Measurements from ENCODE around the gene ZNF552. TPM values are rescaled to one million over a fixed set of nuclear protein-coding genes. Genes with fewer than 3 reads are reported as not detected.
"Not testable (repeated sequence)": the region's sequence is repeated elsewhere in the genome, so short reads cannot be mapped to it uniquely, and the experiment has no call there.

Gene ZNF552
- total RNA-seq, 4 donors from 2014 or later = 1.2 to 2.3 (median 1.8) TPM

DNA sequence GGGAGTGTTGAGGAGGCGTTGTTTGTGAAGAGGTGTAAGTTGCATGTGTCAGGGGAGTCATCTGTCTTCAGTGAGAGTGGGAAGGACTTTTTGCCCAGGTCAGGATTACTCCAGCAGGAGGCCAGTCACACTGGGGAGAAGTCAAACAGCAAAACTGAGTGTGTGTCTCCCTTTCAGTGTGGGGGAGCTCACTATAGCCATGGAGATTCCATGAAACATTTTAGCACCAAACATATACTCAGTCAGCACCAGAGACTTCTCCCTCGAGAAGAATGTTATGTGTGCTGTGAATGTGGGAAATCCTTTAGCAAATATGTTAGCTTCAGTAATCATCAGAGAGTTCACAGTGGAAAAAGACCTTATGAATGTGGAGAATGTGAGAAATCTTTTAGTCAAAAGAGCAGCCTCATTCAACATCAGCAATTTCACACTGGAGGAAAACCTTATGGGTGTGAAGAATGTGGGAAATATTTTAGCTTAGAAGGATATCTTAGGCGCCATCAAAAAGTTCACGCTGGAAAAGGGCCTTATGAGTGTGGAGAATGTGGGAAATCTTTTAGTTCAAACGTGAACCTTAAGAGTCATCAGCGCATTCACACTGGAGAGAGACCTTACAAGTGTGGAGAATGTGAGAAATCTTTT lies 26.5 kb upstream of the ZNF552 start:
- in situ Hi-C loops (cut with MboI; ENCODE audit: low sequenced_read_pairs in 4 of 4) = loop anchor here in 1 of 4 donors (25.0 kb wide), 1 partner anchor 104 kb away; the partner anchor contains the start of genes ZNF671 and ZNF776
- no peak for ATAC-seq
- H3K36me3 ChIP-seq = peaks cover 0 to 18% of the 10 kb centered on the region in 2 donors
- no peaks in the 10 kb centered on the region for H3K9me3 ChIP-seq
- no peak for TF ChIP-seq POLR2A (IDR thresholded peaks at IDR 0.05)
- TF ChIP-seq, protein P1, sequence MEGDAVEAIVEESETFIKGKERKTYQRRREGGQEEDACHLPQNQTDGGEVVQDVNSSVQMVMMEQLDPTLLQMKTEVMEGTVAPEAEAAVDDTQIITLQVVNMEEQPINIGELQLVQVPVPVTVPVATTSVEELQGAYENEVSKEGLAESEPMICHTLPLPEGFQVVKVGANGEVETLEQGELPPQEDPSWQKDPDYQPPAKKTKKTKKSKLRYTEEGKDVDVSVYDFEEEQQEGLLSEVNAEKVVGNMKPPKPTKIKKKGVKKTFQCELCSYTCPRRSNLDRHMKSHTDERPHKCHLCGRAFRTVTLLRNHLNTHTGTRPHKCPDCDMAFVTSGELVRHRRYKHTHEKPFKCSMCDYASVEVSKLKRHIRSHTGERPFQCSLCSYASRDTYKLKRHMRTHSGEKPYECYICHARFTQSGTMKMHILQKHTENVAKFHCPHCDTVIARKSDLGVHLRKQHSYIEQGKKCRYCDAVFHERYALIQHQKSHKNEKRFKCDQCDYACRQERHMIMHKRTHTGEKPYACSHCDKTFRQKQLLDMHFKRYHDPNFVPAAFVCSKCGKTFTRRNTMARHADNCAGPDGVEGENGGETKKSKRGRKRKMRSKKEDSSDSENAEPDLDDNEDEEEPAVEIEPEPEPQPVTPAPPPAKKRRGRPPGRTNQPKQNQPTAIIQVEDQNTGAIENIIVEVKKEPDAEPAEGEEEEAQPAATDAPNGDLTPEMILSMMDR (IDR thresholded peaks at IDR 0.05 in 4 of 5, conservative IDR thresholded peaks at IDR 0.05 in 1 of 5) = no peak
- H3K4me3 ChIP-seq = no peak overlapping the region
- no peak for DNase-seq
- H3K4me1 ChIP-seq = no peaks in the 10 kb centered on the region
- intact Hi-C loops (cut with DNase I; ENCODE audit: low total_unique reads) = no loop called here
- H3K27ac ChIP-seq = no peak overlapping the region
- H3K27me3 ChIP-seq = no peaks in the 10 kb centered on the region

DNA sequence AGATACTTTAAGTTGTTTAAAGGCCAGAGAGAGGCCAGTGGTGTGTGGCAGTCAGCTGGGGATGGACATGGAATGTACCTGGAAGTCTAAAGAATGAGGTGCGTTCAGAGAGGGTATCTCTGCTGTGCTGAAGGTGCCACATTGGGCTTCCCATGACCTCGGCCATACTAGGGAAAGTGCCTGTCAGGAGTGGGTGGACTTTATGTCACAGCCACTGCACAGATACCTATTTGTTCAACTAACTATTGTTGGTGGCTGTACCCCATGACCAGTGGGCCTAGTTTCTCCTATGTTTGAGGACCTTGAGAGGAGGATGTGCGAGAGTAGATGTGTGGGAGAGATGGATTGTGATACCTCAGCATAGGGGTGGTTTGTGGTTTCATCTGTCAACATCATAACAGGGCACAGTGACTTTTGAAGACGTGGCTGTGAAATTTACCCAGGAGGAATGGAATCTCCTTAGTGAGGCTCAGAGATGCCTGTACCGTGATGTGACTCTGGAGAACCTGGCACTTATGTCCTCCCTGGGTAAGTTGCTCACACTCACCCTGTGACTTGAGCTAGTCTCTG lies 24.0 kb upstream of the ZNF552 start:
- DNase-seq = not testable (repeated sequence)
- peak in 1 of 2 donors; percentile 33 for ATAC-seq
- H3K36me3 ChIP-seq = peaks cover 0 to 18% of the 10 kb centered on the region in 2 donors

DNA sequence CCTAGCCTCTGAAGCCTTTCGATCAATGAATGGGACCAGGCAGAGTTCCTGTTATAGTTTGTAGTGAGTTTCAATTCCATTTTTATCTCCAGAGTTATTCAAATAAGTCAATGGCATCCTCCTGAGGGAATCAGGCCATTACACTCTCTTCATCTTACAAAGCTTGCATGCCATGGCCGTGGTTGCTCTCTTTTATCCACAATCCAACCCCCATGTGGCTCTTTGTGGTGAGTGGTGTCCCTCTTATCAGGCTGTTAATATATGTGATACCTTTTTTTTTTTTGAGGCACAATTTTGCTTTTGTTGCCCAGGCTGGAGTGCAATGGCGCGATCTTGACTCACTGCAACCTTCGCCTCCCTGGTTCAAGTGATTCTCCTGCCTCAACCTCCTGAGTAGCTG lies 22.3 kb upstream of the ZNF552 start:
- H3K9me3 ChIP-seq; H3K27me3 ChIP-seq; H3K4me1 ChIP-seq; DNase-seq; H3K36me3 ChIP-seq; H3K27ac ChIP-seq; H3K4me3 ChIP-seq; intact Hi-C loops (cut with DNase I; ENCODE audit: low total_unique reads); ATAC-seq: not testable (repeated sequence)
- in situ Hi-C loops (cut with MboI; ENCODE audit: low sequenced_read_pairs in 4 of 4) = loop anchor here in 1 of 4 donors (25.0 kb wide), 1 partner anchor 100 kb away; the partner anchor contains the start of genes ZNF671 and ZNF776

More for the DNA sequence above, 24.0 kb upstream of the ZNF552 start:
- intact Hi-C loops (cut with DNase I; ENCODE audit: low total_unique reads); H3K4me3 ChIP-seq; H3K9me3 ChIP-seq; H3K27ac ChIP-seq; H3K4me1 ChIP-seq; H3K27me3 ChIP-seq: not testable (repeated sequence)
- in situ Hi-C loops (cut with MboI; ENCODE audit: low sequenced_read_pairs in 4 of 4) = loop anchor here in 1 of 4 donors (25.0 kb wide), 1 partner anchor 101 kb away; the partner anchor contains the start of genes ZNF671 and ZNF776

DNA sequence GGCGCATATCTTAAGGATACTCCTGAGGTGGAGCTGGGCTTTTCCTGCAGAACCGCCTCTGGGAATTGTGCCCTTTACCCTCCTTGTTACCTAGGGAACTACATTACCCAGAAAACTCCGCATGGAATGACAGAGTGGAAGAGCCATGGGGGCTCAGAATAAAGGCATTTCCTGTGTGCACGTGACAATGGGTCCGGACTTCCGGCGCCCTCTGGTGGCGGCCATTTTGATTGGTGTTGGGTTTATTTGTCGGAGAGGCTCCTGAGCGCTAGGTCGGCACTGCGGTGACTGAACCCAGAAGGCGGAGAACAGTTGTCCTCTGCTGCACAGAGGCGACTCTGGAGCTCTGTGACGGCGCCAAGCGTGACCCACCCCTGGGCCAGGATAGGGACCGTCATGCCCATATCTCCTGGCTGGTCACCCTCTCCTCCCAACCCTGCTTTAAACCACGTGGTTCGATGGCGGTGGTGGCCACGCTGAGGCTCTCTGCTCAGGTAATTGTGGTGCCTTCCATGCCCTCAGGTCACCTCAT lies 15.4 kb upstream of the ZNF552 start, which contains the start of gene ZNF587B:
Gene ZNF587B, plus strand, starts transcription at position 229 of the 532 bp plus-strand sequence. Its CDS starts 230 bp downstream, at position 459.
- H3K27me3 ChIP-seq = no peaks in the 10 kb centered on the region
- no peak for TF ChIP-seq POLR2A (IDR thresholded peaks at IDR 0.05)
- TF ChIP-seq, protein P1 (IDR thresholded peaks at IDR 0.05 in 4 of 5, conservative IDR thresholded peaks at IDR 0.05 in 1 of 5) = peak; percentile 27 to 46 (median 42)
- H3K4me1 ChIP-seq = peaks cover 3 to 6% of the 10 kb centered on the region in 2 donors
- peak; percentile 91 to 93 for ATAC-seq
- in situ Hi-C loops (cut with MboI; ENCODE audit: low sequenced_read_pairs in 4 of 4) = loop anchor here in 1 of 4 donors (25.0 kb wide), 1 partner anchor 93 kb away; the partner anchor contains the start of genes ZNF671 and ZNF776
- H3K36me3 ChIP-seq = no peaks in the 10 kb centered on the region
- H3K4me3 ChIP-seq = peak within 1 kb of the TSS; percentile 43 to 58 (median 46)
- DNase-seq = peak; percentile 5 to 72
- H3K27ac ChIP-seq = peak within 1 kb of the TSS; percentile 69 to 81 (median 77)
- intact Hi-C loops (cut with DNase I; ENCODE audit: low total_unique reads) = no loop called here
- no peaks in the 10 kb centered on the region for H3K9me3 ChIP-seq

DNA sequence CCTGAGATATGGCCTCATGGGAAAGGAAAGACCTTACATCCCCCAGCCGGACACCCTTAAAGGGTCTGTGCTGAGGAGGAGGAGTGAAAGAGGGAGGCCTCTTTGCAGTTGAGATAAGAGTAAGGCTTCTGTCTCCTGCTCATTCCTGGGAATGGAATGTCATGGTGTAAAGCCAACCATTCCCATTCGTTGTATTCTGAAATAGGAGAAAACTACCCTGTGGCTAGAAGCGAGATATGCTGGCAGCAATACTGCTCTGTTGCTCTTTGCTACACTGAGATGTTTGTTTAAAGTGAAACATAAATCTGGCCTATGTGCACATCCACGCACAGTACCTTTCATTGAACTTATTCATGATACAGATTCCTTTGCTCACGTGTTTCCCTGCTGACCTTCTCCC lies 14.6 kb upstream of the ZNF552 start:
- H3K27me3 ChIP-seq = no peaks in the 10 kb centered on the region
- no peaks in the 10 kb centered on the region for H3K9me3 ChIP-seq
- intact Hi-C loops (cut with DNase I; ENCODE audit: low total_unique reads) (no loop called here), in situ Hi-C loops (cut with MboI; ENCODE audit: low sequenced_read_pairs in 4 of 4) (loop anchor here in 1 of 4 donors (25.0 kb wide), 1 partner anchor 92 kb away; the partner anchor contains the start of genes ZNF671 and ZNF776)
- ATAC-seq (no peak), DNase-seq (no peak)
- peaks cover 0 to under 1% of the 10 kb centered on the region in 2 donors for H3K36me3 ChIP-seq
- peaks cover 3 to 6% of the 10 kb centered on the region in 2 donors for H3K4me1 ChIP-seq
- TF ChIP-seq, protein P1 (IDR thresholded peaks at IDR 0.05 in 4 of 5, conservative IDR thresholded peaks at IDR 0.05 in 1 of 5) = no peak
- no peak for TF ChIP-seq POLR2A (IDR thresholded peaks at IDR 0.05)
- H3K27ac ChIP-seq = peak overlapping the region in 1 of 4 donors; percentile 81
- no peak overlapping the region for H3K4me3 ChIP-seq

Measured in gastrocnemius medialis (tissue), 4 donors.